Keratinocyte (primary cell): ENCODE measurements around the gene SYT9.

Source experiments
- EZH2 ChIP-seq: IDR thresholded peaks from one replicate; pipeline ENCODE4 v1.6.1; 2012; ENCODE audit warnings: inconsistent platforms, mild to moderate bottlenecking, low read length, moderate library complexity
- TF ChIP-seq, protein P1 (sequence below), 3 experiments: IDR thresholded peaks in 1 of 3; conservative IDR thresholded peaks in 1 of 3; optimal IDR thresholded peaks in 1 of 3; 2 replicates in 2 of 3; 3 replicates in 1 of 3; pipeline versions ENCODE3 to v1.5.1; 2011; ENCODE audit warnings: low read length in 3 of 3, mild to moderate bottlenecking in 3 of 3, moderate library complexity in 2 of 3, control low read depth in 1 of 3, inconsistent platforms in 1 of 3; ENCODE audit not compliant: insufficient read depth in 2 of 3; ENCODE audit errors: extremely low read depth in 1 of 3

DNA sequence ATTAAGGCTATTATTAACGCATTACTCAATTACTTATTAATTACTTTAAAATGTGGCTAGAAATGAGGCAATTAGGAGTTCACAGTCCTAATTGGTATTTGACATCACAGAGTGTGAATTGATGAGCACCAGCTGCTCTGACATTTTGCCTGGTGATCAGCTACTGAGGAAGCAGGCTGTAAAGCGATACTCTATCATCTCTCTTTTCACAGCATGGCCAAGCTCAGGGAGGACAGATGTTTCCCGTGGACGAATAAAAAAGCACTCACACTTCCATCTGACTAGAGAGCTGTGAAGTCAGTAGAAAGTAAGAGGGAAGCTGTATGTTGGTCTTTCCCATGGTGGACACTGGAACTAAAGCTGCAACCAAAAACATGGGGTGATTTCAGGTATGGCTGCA is 29.1 kb upstream of the SYT9 start:
- TF ChIP-seq, protein P1, sequence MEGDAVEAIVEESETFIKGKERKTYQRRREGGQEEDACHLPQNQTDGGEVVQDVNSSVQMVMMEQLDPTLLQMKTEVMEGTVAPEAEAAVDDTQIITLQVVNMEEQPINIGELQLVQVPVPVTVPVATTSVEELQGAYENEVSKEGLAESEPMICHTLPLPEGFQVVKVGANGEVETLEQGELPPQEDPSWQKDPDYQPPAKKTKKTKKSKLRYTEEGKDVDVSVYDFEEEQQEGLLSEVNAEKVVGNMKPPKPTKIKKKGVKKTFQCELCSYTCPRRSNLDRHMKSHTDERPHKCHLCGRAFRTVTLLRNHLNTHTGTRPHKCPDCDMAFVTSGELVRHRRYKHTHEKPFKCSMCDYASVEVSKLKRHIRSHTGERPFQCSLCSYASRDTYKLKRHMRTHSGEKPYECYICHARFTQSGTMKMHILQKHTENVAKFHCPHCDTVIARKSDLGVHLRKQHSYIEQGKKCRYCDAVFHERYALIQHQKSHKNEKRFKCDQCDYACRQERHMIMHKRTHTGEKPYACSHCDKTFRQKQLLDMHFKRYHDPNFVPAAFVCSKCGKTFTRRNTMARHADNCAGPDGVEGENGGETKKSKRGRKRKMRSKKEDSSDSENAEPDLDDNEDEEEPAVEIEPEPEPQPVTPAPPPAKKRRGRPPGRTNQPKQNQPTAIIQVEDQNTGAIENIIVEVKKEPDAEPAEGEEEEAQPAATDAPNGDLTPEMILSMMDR (optimal IDR thresholded peaks at IDR 0.05 in 1 of 3, IDR thresholded peaks at IDR 0.05 in 1 of 3, conservative IDR thresholded peaks at IDR 0.05 in 1 of 3; ENCODE audit: extremely low read depth in 1 of 3, insufficient read depth in 2 of 3, low read length in 3 of 3): no peak
- TF ChIP-seq EZH2: no peak
